ENCODE results near the gene SPAG5. TPM values are rescaled to one million over a fixed set of nuclear protein-coding genes. Genes with fewer than 3 reads are reported as not detected.

SPAG5 gene
- 78.9 TPM for polyA plus RNA-seq (2013, experiment 1 of 2)
- polyA plus RNA-seq (2013, experiment 2 of 2): 81.8 TPM

GRCh38 chr17:28598799-28599310 is at the start of gene SPAG5:
SPAG5 (minus strand) TSS chr17:28599025; CDS start chr17:28598946, 79 bp downstream.
- H3K9me3 ChIP-seq (ENCODE audit: insufficient read depth, low read depth, low read length): no peaks in the 10 kb centered on the region
- H3K36me3 ChIP-seq (ENCODE audit: insufficient read depth, low read length): peaks cover 29% of the 10 kb centered on the region
- under 1% methylated on average over 43 of the region's 44 CpGs for WGBS

DNA sequence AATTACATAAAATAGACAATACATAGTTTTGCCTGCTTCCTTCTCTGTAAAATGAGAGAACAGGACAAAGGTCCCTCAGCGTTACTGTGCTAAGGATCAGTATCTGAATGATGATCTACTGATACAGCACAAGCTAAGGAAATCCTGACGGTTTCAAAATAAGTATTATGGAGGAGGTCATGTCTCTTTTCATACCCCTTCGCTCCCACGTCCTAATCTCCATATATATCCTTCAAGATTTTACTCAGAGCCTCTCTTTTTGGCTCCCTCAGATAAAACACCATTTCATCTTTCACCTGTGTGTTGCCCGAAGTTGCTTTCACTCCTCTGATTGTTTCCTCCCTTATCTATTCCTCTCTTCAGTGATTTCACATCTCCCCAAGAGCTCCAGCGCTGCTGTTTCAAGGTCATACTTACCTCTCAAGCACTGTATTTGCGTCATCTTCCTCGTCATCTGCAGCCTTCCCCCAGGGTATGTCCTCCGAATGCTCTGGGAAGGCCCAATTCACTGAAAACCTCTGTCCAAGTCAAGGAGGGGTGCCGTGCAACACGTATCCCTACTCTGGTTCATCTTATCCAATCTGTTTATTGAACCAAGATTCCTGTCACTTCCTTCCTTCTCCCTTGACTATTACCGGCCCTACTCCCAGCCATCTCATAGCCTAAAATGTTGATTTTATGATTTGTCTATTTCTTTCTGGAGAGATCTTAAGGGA is 47.4 kb upstream of the SPAG5 start:
- peak overlapping the region; percentile 97 for H3K4me3 ChIP-seq (ENCODE audit: low read length)
- H3K4me1 ChIP-seq (ENCODE audit: insufficient read depth, low read length): peaks cover 13% of the 10 kb centered on the region
- H3K36me3 ChIP-seq (ENCODE audit: insufficient read depth, low read length): peaks cover 52% of the 10 kb centered on the region
- H3K27ac ChIP-seq (ENCODE audit: low read depth, low read length): peak overlapping the region; percentile 57
- 89% methylated on average over 11 of the region's 12 CpGs for WGBS
- H3K9me3 ChIP-seq (ENCODE audit: insufficient read depth, low read depth, low read length): no peaks in the 10 kb centered on the region
- H3K27me3 ChIP-seq (ENCODE audit: insufficient read depth, low read length): no peaks in the 10 kb centered on the region
- H3K9ac ChIP-seq (ENCODE audit: low read depth, low read length): no peak overlapping the region

More at GRCh38 chr17:28598799-28599310, at the start of gene SPAG5:
- Histone ChIP-seq H3K4me1 (ENCODE audit: insufficient read depth, low read length) (peaks cover 7% of the 10 kb centered on the region; the same call in 1 of the 2 replicates), H3K9ac (ENCODE audit: low read depth, low read length) (peak within 1 kb of the TSS; percentile 97), H3K4me3 (ENCODE audit: low read length) (peak within 1 kb of the TSS; percentile 95), H3K27me3 (ENCODE audit: insufficient read depth, low read length) (peaks cover 3% of the 10 kb centered on the region; the same call in 1 of the 2 replicates), H3K27ac (ENCODE audit: low read depth, low read length) (peak within 1 kb of the TSS; percentile 74)

- H3K9me3 ChIP-seq (ENCODE audit: insufficient read depth, low read depth, low read length): no peaks in the 10 kb centered on the region
- peak overlapping the region; percentile 83 for H3K9ac ChIP-seq (ENCODE audit: low read depth, low read length)
- H3K4me1 ChIP-seq (ENCODE audit: insufficient read depth, low read length): peaks cover 13% of the 10 kb centered on the region
- peak overlapping the region; percentile 79 for H3K27ac ChIP-seq (ENCODE audit: low read depth, low read length)
- H3K4me3 ChIP-seq (ENCODE audit: low read length): peak overlapping the region; percentile 97
- peaks cover 52% of the 10 kb centered on the region for H3K36me3 ChIP-seq (ENCODE audit: insufficient read depth, low read length)
- 79% methylated on average over 8 of the region's 8 CpGs for WGBS
- H3K27me3 ChIP-seq (ENCODE audit: insufficient read depth, low read length): no peaks in the 10 kb centered on the region
Observed at GRCh38 chr17:28645576-28645939, 46.7 kb upstream of the SPAG5 start.

GRCh38 chr17:28644787-28645575 is 46.2 kb upstream of the SPAG5 start, which contains the start of gene BLTP2:
BLTP2 (minus strand) TSS chr17:28645158; CDS start chr17:28645056, 102 bp downstream.
- Histone ChIP-seq H3K9ac (ENCODE audit: low read depth, low read length) (peak within 1 kb of the TSS; percentile 83), H3K27ac (ENCODE audit: low read depth, low read length) (peak within 1 kb of the TSS; percentile 96), H3K27me3 (ENCODE audit: insufficient read depth, low read length) (no peaks in the 10 kb centered on the region), H3K9me3 (ENCODE audit: insufficient read depth, low read depth, low read length) (no peaks in the 10 kb centered on the region), H3K4me1 (ENCODE audit: insufficient read depth, low read length) (peaks cover 13% of the 10 kb centered on the region), H3K4me3 (ENCODE audit: low read length) (peak within 1 kb of the TSS; percentile 97), H3K36me3 (ENCODE audit: insufficient read depth, low read length) (peaks cover 54% of the 10 kb centered on the region)
- under 1% methylated on average over 89 of the region's 89 CpGs for WGBS

DNA sequence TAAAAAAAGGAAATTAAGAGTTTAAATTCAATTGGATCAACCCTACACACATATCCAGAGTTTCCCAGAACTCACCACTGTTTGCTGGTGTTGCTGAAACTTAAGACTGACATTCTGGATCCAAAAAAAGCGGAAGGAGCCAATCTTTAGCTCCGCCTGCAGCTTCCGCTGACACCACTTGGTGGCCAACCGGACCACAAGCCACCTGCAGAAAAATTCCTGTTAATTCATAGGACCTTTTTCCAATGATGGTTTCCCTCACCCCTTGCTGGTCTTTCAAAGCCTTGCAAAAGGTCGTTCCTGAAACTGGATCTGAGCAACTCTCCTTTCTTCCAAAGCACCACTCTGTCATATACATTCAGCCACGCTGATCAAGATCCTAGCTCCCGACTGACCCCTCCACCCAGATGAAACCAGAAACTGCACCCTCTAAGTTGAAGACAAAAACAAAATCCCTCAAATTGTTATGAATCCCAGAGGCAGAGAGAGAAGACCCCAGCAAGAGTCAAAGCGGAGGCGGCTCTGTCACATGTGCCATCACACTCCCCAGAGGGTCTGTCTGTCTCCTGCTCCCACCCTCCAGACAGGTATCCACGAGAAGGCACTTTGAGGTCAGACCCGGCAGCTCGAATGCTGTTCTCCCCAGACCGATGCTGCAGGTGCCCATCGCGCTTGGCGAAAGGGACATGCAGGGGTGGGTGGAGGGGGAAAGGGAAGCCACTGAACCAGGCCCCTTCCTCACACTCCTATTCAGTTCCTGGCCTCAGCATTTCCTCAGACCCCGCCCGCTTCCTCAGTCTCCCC is 45.4 kb upstream of the SPAG5 start:
- H3K27ac ChIP-seq (ENCODE audit: low read depth, low read length): peak overlapping the region; percentile 96
- H3K9me3 ChIP-seq (ENCODE audit: insufficient read depth, low read depth, low read length): no peaks in the 10 kb centered on the region
- H3K4me1 ChIP-seq (ENCODE audit: insufficient read depth, low read length): peaks cover 13% of the 10 kb centered on the region
- peaks cover 60% of the 10 kb centered on the region for H3K36me3 ChIP-seq (ENCODE audit: insufficient read depth, low read length)
- H3K4me3 ChIP-seq (ENCODE audit: low read length): peak overlapping the region; percentile 97
- WGBS: 4% methylated on average over 18 of the region's 18 CpGs
- H3K9ac ChIP-seq (ENCODE audit: low read depth, low read length): peak overlapping the region; percentile 83
- no peaks in the 10 kb centered on the region for H3K27me3 ChIP-seq (ENCODE audit: insufficient read depth, low read length)

DNA sequence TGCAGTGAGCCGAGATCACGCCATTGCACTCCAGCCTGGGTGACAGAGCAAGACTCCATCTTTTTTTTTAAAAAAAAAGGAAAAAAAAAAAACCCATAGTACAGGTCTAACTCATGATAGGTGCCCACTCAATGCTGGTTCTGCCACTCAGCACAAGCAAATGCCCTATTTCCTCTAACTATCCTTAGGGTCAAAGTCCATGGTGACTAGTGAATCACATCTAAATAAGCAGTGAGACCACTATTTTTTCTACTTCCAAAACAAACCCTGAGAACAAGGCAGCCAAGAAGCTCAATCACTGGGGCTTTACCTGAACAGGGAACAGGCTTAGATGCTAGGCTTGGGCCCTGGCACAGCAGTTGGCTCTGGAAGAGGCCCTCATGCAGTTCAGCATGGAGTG is 42.8 kb upstream of the SPAG5 start:
- H3K4me1 ChIP-seq (ENCODE audit: insufficient read depth, low read length): peaks cover 9% of the 10 kb centered on the region
- no peaks in the 10 kb centered on the region for H3K9me3 ChIP-seq (ENCODE audit: insufficient read depth, low read depth, low read length)
- H3K27ac ChIP-seq (ENCODE audit: low read depth, low read length): no peak overlapping the region
- H3K9ac ChIP-seq (ENCODE audit: low read depth, low read length): no peak overlapping the region
- H3K36me3 ChIP-seq (ENCODE audit: insufficient read depth, low read length): peaks cover 74% of the 10 kb centered on the region
- no peaks in the 10 kb centered on the region for H3K27me3 ChIP-seq (ENCODE audit: insufficient read depth, low read length)
- WGBS: 95% methylated on average over 2 of the region's 2 CpGs
- H3K4me3 ChIP-seq (ENCODE audit: low read length): no peak overlapping the region

GRCh38 chr17:28635506-28635905 is 36.7 kb upstream of the SPAG5 start:
- H3K27ac ChIP-seq (ENCODE audit: low read depth, low read length): no peak overlapping the region
- no peaks in the 10 kb centered on the region for H3K4me1 ChIP-seq (ENCODE audit: insufficient read depth, low read length)
- 96% methylated on average over 1 of the region's 1 CpG for WGBS
- H3K27me3 ChIP-seq (ENCODE audit: insufficient read depth, low read length): no peaks in the 10 kb centered on the region
- H3K9ac ChIP-seq (ENCODE audit: low read depth, low read length): no peak overlapping the region
- peaks cover 98% of the 10 kb centered on the region for H3K36me3 ChIP-seq (ENCODE audit: insufficient read depth, low read length)
- H3K4me3 ChIP-seq (ENCODE audit: low read length): no peak overlapping the region
- no peaks in the 10 kb centered on the region for H3K9me3 ChIP-seq (ENCODE audit: insufficient read depth, low read depth, low read length)

- Histone ChIP-seq H3K27me3 (ENCODE audit: insufficient read depth, low read length) (no peaks in the 10 kb centered on the region), H3K27ac (ENCODE audit: low read depth, low read length) (no peak overlapping the region), H3K9ac (ENCODE audit: low read depth, low read length) (no peak overlapping the region), H3K36me3 (ENCODE audit: insufficient read depth, low read length) (peaks cover 100% of the 10 kb centered on the region), H3K9me3 (ENCODE audit: insufficient read depth, low read depth, low read length) (no peaks in the 10 kb centered on the region), H3K4me1 (ENCODE audit: insufficient read depth, low read length) (no peaks in the 10 kb centered on the region), H3K4me3 (ENCODE audit: low read length) (no peak overlapping the region)
- WGBS: 94% methylated on average over 14 of the region's 14 CpGs
Observed at GRCh38 chr17:28634206-28634865, 35.5 kb upstream of the SPAG5 start.

DNA sequence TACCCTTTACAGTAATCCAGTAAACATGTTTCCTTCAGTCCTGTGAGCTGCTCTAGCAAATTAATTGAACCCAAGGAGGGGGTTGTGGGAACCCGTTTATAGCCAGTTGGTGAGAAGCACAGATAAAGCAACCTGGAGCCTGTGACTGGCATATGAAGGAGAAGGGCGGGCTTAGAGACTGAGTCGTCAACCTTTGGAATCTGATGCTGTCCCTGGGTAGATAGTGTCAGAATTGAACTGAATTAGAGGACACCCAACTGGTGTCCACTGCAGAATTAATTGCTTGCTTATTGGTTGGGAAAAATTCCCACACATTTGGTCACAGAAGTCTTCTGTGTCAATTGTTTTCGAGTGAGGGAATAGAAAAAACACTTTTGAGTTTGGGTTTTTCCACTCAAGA is 28.0 kb upstream of the SPAG5 start:
- H3K4me3 ChIP-seq (ENCODE audit: low read length): no peak overlapping the region
- H3K9ac ChIP-seq (ENCODE audit: low read depth, low read length): no peak overlapping the region
- H3K4me1 ChIP-seq (ENCODE audit: insufficient read depth, low read length): no peaks in the 10 kb centered on the region
- H3K36me3 ChIP-seq (ENCODE audit: insufficient read depth, low read length): peaks cover 95% of the 10 kb centered on the region
- whole genome bisulfite sequencing: 95% methylated on average over 4 of the region's 4 CpGs
- H3K27me3 ChIP-seq (ENCODE audit: insufficient read depth, low read length): no peaks in the 10 kb centered on the region
- no peak overlapping the region for H3K27ac ChIP-seq (ENCODE audit: low read depth, low read length)
- H3K9me3 ChIP-seq (ENCODE audit: insufficient read depth, low read depth, low read length): no peaks in the 10 kb centered on the region

DNA sequence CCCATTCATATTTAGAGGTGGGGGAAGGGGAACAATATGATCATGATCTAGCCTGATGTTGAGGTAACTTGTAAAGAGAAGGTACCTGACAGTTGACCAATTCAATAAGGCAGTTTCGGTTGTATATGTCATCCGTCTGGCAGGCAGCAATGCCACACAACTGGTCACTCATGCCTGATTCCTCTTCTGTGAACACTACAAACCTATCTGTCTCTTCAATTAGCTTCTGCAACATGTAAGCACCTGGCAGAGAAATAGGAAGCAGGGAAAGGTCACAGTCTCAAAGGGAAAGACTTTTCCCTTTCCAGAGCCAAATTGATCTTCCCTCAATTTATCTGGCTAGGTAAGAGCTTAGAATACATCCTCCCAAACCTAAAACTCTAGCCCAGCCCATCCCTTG is 25.3 kb upstream of the SPAG5 start:
- Histone ChIP-seq H3K4me3 (ENCODE audit: low read length) (no peak overlapping the region), H3K27ac (ENCODE audit: low read depth, low read length) (no peak overlapping the region), H3K9me3 (ENCODE audit: insufficient read depth, low read depth, low read length) (no peaks in the 10 kb centered on the region), H3K27me3 (ENCODE audit: insufficient read depth, low read length) (no peaks in the 10 kb centered on the region), H3K9ac (ENCODE audit: low read depth, low read length) (no peak overlapping the region), H3K36me3 (ENCODE audit: insufficient read depth, low read length) (peaks cover 96% of the 10 kb centered on the region), H3K4me1 (ENCODE audit: insufficient read depth, low read length) (no peaks in the 10 kb centered on the region)
- WGBS: 96% methylated on average over 2 of the region's 2 CpGs

Measured in HUES64 (cell line).